Mammary epithelial cell (primary cell): ENCODE measurements around the gene PRPF18.

Experiments used
- CTCF ChIP-seq, 2 donors: IDR thresholded peaks in 1 of 2; conservative IDR thresholded peaks in 1 of 2; 2 replicates each; pipeline ENCODE4 v1.5.1; 2011 to 2012; ENCODE audit warnings: inconsistent platforms in 2 of 2, low read length in 2 of 2, mild to moderate bottlenecking in 2 of 2, control low read depth in 1 of 2, low read depth in 1 of 2; ENCODE audit not compliant: insufficient read depth in 1 of 2; ENCODE audit errors: extremely low read depth in 1 of 2
- EZH2 ChIP-seq: IDR thresholded peaks from 2 replicates; pipeline ENCODE4 v1.6.1; 2012; ENCODE audit warnings: low read length, inconsistent platforms, borderline replicate concordance

- TF ChIP-seq CTCF (conservative IDR thresholded peaks at IDR 0.05 in 1 of 2, IDR thresholded peaks at IDR 0.05 in 1 of 2; ENCODE audit: extremely low read depth in 1 of 2, insufficient read depth in 1 of 2, low read depth in 1 of 2, low read length in 2 of 2) (no peak), EZH2 (no peak)
Measured at GRCh38 chr10:13660551-13660920, 73.8 kb downstream of the PRPF18 start.
